Islet of Langerhans (tissue), 1 donor: ENCODE measurements around the gene C20orf144.

Source experiments
- FAIRE-seq: peaks from one replicate; lab custom pipeline; 2011; peaks lifted over from hg19 to GRCh38; lab: Jason Lieb, UNC

The C20orf144 gene

DNA sequence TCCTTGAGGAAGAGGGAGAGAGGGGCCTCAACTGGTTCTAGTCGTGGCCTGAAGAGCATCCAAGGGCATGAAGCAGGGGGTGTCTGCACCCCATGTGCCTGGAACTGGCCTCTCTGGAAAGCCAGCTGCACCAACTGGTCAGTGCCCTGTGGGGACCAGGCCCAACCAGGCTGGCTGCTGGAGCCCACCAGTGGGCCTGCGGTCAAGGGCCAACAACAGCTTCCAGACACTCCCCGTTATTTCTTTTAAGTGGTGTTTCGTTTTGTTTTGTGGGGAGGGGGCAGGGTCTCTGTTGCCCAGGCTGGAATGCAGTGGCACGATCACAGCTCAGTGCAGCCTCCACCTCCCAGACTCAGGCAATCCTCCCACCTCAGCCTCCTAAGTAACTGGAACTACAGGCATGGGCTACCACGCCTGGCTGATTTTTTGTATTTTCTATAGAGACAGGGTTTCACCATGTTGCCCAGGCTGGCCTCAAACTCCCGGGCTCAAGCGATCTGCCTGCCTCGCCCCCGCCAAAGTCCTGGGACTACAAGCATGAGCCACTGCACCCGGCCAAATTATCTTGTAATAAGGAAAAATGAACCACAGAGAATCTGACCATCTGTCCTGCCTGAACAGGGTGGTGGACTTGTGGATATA is 11.9 kb upstream of the C20orf144 start:
- FAIRE-seq, result no peak

GRCh38 chr20:33650753-33651561 is 11.2 kb upstream of the C20orf144 start:
- no peak for FAIRE-seq

DNA sequence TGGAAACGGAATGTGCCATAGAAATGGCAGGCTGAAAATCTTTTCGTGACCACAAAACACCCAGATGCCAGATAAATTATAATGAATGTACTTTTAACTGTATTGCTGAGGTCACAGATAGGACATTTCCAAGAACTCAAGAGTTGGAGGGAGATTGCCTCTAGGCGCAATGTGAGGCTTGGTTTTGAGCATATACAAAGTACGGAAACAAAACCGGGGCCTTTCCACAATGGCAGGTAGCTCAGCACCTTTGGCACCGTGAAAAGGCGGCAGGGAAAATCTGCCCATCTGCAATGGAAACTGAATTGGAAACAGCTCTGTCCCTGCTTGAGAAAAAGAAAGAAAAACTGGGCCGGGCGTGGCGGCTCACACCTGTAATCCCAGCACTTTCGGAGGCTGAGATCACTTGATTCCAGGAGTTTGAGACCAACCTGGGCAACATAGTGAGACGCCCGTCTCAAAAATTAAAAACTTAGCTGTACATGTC is 10.5 kb upstream of the C20orf144 start:
- FAIRE-seq, result no peak

DNA sequence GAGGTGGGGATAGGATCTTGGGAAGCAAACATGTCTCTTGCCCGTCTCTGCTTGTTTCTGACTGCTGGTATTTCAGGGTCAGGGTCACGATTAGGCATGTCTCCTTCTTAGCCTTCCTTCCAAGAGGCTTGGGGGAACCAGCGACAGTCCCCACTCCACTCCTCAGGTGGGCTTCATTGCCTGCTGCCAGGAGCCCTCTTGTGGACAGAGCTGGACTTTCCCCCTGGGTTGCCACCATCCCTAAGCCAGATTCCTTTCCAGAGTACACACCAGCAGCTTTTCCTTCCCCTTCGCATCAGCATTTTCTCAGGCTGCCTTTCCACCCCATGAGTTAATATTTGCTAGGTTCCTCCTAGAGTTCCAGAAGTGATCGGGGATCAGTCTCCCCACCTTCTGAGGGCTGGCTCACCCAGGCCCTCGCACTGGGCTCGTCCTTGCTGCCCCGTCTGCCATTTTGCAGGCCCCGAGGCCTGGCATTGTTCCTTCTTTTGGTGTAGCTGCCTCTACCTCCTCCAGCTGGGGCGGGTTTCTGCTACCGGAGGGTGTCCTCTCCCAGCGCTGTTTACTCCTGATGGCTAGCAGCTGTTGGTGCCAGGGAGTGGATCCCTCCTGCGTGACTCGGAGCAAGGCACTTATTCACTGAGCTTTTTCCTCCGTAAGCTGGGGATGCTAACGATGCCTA is 8.8 kb upstream of the C20orf144 start:
- no peak for FAIRE-seq

DNA sequence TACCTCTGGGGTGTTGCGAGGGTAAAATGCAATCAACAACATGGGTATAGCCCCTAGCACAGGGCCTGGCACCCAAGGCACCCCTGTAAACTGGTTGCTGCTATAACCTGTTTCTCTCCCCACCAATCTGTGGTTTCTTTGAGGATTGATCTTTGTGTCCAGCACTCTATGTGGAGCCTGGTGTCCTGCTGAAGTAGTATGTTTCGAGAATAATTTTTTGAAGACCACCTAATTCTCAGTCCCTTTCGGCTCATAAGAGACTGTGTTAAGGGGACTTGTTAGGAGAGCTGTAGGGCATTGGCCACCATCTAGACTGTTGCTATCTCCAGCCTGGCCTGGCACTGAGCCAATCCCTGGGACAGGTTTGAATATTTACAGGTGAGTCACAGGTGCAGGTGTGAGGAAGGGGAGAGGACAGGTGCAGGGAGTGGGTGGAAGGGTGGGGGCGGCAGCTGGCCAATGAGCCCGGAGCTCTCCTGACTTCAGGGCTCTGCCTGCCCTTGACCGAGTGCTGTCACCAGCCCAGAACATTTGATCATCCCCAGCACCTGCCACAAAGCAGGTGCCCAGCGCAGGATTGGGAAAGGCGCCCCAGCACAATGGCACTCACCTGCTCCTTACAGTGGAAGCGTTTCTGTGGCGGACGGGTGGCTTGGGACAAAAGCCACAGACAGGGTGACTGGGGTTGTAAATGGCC is 8.1 kb upstream of the C20orf144 start:
- no peak for FAIRE-seq

GRCh38 chr20:33654680-33655161 is 7.4 kb upstream of the C20orf144 start:
- FAIRE-seq, result no peak

GRCh38 chr20:33655164-33655563 is 7.0 kb upstream of the C20orf144 start:
- FAIRE-seq, result no peak

- FAIRE-seq, result no peak
Observed at GRCh38 chr20:33656010-33656782, 5.9 kb upstream of the C20orf144 start.

DNA sequence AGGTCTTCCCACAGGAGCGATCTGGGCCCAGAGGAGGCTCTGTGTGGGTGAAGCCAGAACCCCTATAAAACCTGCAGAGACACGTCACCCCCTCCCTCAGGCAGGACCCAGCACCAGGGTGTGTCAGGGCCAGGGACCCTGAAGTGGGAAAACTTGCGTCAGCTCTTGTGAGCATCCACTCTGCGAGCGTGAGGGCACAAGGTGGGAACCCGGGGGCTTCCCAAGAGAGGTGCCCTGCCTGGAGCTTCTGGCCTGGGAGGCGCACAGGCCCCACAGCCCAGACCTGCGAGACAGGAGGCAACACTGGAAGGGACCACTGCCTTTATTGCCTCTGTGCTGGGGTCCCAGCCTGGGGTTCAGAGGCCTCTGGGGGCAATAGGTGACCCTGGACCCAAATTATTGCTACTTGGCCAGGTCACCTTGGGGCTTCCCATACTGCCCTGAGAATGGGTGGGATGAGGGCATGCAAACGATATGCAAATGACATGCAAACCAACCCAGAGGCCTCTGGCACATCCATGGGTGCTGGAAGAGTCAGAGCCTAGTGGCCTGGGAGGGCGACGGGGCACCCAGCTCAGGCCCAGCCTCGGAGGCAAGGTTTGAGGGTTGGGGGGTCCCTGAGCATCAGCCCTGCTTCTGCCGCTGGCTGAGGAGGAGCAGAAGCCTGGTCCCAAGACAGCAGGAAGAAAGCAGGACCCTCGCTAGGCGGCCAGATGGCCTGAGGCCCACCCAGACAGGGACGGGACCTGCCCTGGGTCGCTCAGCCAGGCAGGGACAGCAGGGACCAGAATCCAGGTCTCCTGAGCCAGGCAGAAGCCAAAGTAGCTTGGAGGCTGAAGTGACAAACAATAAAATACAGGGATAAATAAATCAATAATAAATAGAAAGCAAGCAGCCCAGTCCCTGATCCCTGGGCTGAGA is 5.1 kb upstream of the C20orf144 start:
- no peak for FAIRE-seq

DNA sequence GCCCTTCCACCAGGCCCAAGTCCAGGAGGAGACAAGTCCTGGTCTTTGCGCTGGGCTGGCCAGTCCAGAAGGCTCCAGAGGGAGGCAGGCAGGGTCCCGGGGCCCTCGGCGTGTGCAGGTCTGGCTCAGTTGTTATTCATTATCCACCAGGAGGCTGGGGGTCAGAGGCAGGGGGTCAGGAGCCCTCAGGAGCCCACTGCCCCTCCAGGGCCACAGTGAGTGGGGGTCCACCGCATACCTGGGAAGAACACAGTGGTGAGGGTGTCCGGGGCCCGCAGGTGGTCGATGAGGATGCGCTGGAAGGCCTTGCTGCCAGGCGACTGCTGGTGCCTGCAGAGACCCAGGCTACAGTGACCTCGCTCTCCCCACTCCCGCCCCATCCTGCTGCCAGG is 4.4 kb upstream of the C20orf144 start:
- no peak for FAIRE-seq

DNA sequence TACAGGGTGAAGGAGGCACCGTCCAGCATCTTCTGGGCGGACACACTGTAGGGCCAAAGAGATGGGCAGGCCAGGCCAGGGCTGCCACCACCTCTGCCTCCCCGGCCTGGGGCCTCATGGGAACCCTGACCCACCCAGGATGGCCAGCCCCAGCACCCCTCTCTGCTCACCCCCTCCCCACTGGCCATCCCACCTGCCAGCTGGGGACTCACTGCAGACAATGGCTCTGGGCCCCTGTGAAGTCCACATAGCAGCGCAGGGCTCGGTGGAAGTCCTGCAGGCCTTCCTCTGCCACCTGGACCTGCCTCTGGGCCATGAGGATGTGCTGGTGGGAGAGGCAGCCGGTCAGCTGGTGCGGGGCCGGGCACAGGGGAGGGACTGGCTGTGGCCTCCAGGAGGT is 3.6 kb upstream of the C20orf144 start:
- FAIRE-seq, result no peak

GRCh38 chr20:33658929-33659328 is 3.2 kb upstream of the C20orf144 start:
- no peak for FAIRE-seq

GRCh38 chr20:33659341-33660034 is 2.6 kb upstream of the C20orf144 start:
- FAIRE-seq, result no peak

DNA sequence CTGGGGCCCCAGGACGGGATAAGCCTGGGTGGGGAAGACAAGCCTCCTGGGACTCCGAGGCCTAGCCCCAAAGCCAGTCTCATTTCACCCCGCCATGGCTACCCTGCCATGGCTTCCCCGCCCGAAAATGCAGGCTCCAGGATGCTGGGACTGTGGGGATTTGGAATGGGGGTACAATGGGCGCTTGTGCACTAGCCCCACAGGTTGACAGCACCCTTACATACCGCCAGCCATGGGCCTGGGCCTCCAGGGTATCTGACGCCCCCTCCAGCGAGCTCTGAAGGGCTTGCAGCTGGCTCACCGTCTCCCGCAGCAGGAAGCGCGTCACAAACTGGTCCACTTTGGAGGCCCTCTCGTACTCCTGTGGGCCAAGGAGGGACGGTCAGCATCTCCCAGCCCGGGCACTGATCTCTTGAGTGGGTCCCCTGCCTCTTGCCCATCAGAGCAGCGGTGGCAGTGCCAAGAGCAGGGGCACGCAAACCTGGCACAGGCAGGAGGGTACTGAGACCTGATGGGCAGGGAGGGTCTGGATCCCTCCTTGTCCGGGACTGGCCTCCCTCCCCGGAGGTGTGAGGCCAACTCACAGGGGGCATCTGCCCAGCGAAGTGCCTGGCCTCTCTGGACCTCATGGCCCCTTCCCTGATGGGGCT is 2.0 kb upstream of the C20orf144 start:
- FAIRE-seq, result no peak

GRCh38 chr20:33660685-33661058 is 1.5 kb upstream of the C20orf144 start:
- FAIRE-seq, result no peak

- FAIRE-seq, result no peak
Observed at GRCh38 chr20:33663161-33664084, 1.3 kb downstream of the C20orf144 start.

DNA sequence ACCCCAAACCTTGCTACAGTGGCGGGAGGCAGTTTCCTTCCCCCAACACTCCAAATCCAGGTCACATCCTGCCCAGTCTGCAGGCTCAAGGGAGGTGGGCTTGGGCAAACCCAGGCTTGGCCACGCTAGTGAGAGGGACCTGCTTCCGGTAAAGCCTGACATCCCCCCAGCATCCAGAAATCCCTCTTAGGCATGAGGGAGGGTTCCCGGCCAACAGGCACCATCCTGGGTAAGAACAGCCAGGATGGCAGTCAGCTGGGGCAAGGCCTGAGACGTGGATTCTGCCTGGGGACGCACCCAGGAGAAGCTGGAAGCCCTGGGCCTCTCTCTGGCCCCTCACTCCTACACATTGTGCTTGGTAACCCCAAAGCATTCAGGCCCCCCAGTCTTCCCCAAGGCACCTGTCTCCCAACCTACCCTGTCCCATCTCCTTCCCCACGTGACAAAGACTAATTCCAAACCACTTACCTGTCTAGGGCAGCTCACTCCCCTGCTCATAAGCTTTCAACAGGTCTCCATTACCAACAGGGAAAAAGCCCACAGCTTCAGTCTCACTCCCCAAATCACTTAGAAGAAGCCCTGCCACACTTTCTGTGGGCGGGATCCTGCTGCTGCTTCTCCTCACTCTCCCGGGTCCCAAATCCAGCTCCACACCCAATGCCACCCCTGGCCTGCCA is 2.1 kb downstream of the C20orf144 start:
- no peak for FAIRE-seq

DNA sequence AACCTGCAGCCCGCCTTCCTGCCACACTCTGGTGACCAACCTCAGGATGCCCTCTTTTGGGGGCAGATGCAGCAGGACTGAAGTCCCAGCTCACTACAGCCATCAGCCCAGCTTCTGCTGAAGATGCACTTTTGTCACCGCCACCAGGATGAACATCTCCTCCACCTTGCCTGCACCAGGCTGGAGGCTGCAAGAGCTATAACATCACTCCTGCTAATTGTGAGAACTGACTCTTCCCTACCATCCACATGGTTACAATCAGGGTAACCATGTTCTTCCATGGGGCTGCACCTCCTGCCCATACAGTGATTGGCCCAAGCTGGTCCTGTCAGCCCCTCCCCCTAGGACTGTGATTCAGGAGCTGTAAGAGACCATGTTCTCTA is 2.6 kb downstream of the C20orf144 start:
- no peak for FAIRE-seq
